Measurements from ENCODE around the gene P4HA2. TPM values are rescaled to one million over a fixed set of nuclear protein-coding genes. Genes with fewer than 3 reads are reported as not detected.
"Not testable (repeated sequence)": the region's sequence is repeated elsewhere in the genome, so short reads cannot be mapped to it uniquely, and the experiment has no call there.

The P4HA2 gene
- total RNA-seq, 2 experiments from 2014 or later = 2.3 to 2.5 TPM

- POLR2A ChIA-PET, CTCF ChIA-PET, H3K27ac Mint-ChIP-seq: not testable (repeated sequence)
These were observed 65.9 kb downstream of the P4HA2 start for GRCh38 chr5:132161574-132162326.

GRCh38 chr5:132156413-132156812, 71.2 kb downstream of the P4HA2 start:
- peaks cover 8% of the 10 kb centered on the region for H3K36me3 Mint-ChIP-seq (ENCODE audit: low read depth)
- ChIA-PET POLR2A (no interaction called here), CTCF (interaction anchor here (1.0 kb wide), 1 partner anchor 17 kb away, joined by 3 read pairs; no protein-coding TSS in a partner anchor)
- DNase-seq = no peak
- peaks cover 24% of the 10 kb centered on the region for H3K9me3 Mint-ChIP-seq
- H3K4me3 Mint-ChIP-seq = no peak overlapping the region
- peaks cover 31% of the 10 kb centered on the region for H3K27me3 Mint-ChIP-seq
- H3K27ac Mint-ChIP-seq = no peak overlapping the region
- no peaks in the 10 kb centered on the region for H3K4me1 Mint-ChIP-seq

More at GRCh38 chr5:132161574-132162326, 65.9 kb downstream of the P4HA2 start:
- not testable (repeated sequence) for H3K4me3 Mint-ChIP-seq; H3K4me1 Mint-ChIP-seq; H3K36me3 Mint-ChIP-seq (ENCODE audit: low read depth); DNase-seq
- Mint-ChIP-seq H3K27me3 (peaks cover 29% of the 10 kb centered on the region), H3K9me3 (peaks cover 11% of the 10 kb centered on the region)

- no peak for DNase-seq
- peaks cover 6% of the 10 kb centered on the region for H3K36me3 Mint-ChIP-seq (ENCODE audit: low read depth)
- POLR2A ChIA-PET = no interaction called here
- CTCF ChIA-PET = interaction anchor here (0.7 kb wide), 1 partner anchor 356 kb away, joined by 3 read pairs; no protein-coding TSS in a partner anchor
- no peak overlapping the region for H3K27ac Mint-ChIP-seq
- H3K4me3 Mint-ChIP-seq = no peak overlapping the region
- peaks cover 17% of the 10 kb centered on the region for H3K9me3 Mint-ChIP-seq
- H3K4me1 Mint-ChIP-seq = no peaks in the 10 kb centered on the region
- H3K27me3 Mint-ChIP-seq = peaks cover 48% of the 10 kb centered on the region
These were observed 77.1 kb downstream of the P4HA2 start for GRCh38 chr5:132150565-132150964.

GRCh38 chr5:132147663-132148062, 80.0 kb downstream of the P4HA2 start:
- POLR2A ChIA-PET = no interaction called here
- no peak overlapping the region for H3K4me3 Mint-ChIP-seq
- peaks cover 5% of the 10 kb centered on the region for H3K36me3 Mint-ChIP-seq (ENCODE audit: low read depth)
- H3K4me1 Mint-ChIP-seq = no peaks in the 10 kb centered on the region
- CTCF ChIA-PET = interaction anchor here (0.5 kb wide), 1 partner anchor 640 kb away, joined by 3 read pairs; no protein-coding TSS in a partner anchor
- H3K27ac Mint-ChIP-seq = no peak overlapping the region
- DNase-seq = no peak
- H3K9me3 Mint-ChIP-seq = peaks cover 23% of the 10 kb centered on the region
- peaks cover 51% of the 10 kb centered on the region for H3K27me3 Mint-ChIP-seq

GRCh38 chr5:132145326-132145725, 82.3 kb downstream of the P4HA2 start:
- DNase-seq; POLR2A ChIA-PET; CTCF ChIA-PET; H3K4me3 Mint-ChIP-seq; H3K27ac Mint-ChIP-seq; H3K4me1 Mint-ChIP-seq; H3K36me3 Mint-ChIP-seq (ENCODE audit: low read depth): not testable (repeated sequence)
- Mint-ChIP-seq H3K27me3 (peaks cover 55% of the 10 kb centered on the region), H3K9me3 (peaks cover 33% of the 10 kb centered on the region)

- Mint-ChIP-seq H3K4me1 (no peaks in the 10 kb centered on the region), H3K4me3 (no peak overlapping the region), H3K27me3 (peaks cover 63% of the 10 kb centered on the region), H3K36me3 (ENCODE audit: low read depth) (peaks cover 13% of the 10 kb centered on the region), H3K27ac (no peak overlapping the region), H3K9me3 (peaks cover 34% of the 10 kb centered on the region)
- no peak for DNase-seq
- CTCF ChIA-PET = no interaction called here
- POLR2A ChIA-PET = no interaction called here
These were observed 84.5 kb downstream of the P4HA2 start for GRCh38 chr5:132143148-132143547.

- DNase-seq = no peak
- POLR2A ChIA-PET = no interaction called here
- Mint-ChIP-seq H3K36me3 (ENCODE audit: low read depth) (peaks cover 13% of the 10 kb centered on the region), H3K4me1 (no peaks in the 10 kb centered on the region), H3K4me3 (no peak overlapping the region), H3K27me3 (peaks cover 60% of the 10 kb centered on the region), H3K9me3 (peaks cover 34% of the 10 kb centered on the region), H3K27ac (no peak overlapping the region)
- CTCF ChIA-PET = no interaction called here
These were observed 85.2 kb downstream of the P4HA2 start for GRCh38 chr5:132142459-132142858.

Small RNAs within 50 kb of the gene (microRNA-seq; reads per million reads assigned to microRNA genes)
- not detected for gene MIR6830 (ENCODE audit: borderline microRNAs expressed, borderline replicate concordance)

Other genes with a start within 250 kb of the P4HA2 start
- 10 to 100 TPM; 26.5 to 38.8 TPM for gene ACSL6, start 216.2 kb downstream of the P4HA2 start, total RNA-seq
- gene IL3, start 167.2 kb downstream of the P4HA2 start, total RNA-seq = under 1 TPM; 0.20 to 0.40 TPM
- gene CSF2, start 154.1 kb downstream of the P4HA2 start, total RNA-seq = 1 to 10 TPM; 2.9 to 4.7 TPM
- not detected for gene PDLIM4, start 29.8 kb upstream of the P4HA2 start, total RNA-seq
- gene SLC22A4, start 66.5 kb upstream of the P4HA2 start, total RNA-seq = not detected
- gene SLC22A5, start 141.9 kb upstream of the P4HA2 start, total RNA-seq = 1 to 10 TPM; 3.2 to 3.6 TPM

Measured in activated CD4-positive, alpha-beta T cell treated with anti-CD3 and anti-CD28 coated beads, Interleukin-2, amount 10 ng/mL, durations not matched to agents 7 days and 5 days (primary cell).